Measurements from ENCODE around the gene AHRR.

The AHRR gene

DNA sequence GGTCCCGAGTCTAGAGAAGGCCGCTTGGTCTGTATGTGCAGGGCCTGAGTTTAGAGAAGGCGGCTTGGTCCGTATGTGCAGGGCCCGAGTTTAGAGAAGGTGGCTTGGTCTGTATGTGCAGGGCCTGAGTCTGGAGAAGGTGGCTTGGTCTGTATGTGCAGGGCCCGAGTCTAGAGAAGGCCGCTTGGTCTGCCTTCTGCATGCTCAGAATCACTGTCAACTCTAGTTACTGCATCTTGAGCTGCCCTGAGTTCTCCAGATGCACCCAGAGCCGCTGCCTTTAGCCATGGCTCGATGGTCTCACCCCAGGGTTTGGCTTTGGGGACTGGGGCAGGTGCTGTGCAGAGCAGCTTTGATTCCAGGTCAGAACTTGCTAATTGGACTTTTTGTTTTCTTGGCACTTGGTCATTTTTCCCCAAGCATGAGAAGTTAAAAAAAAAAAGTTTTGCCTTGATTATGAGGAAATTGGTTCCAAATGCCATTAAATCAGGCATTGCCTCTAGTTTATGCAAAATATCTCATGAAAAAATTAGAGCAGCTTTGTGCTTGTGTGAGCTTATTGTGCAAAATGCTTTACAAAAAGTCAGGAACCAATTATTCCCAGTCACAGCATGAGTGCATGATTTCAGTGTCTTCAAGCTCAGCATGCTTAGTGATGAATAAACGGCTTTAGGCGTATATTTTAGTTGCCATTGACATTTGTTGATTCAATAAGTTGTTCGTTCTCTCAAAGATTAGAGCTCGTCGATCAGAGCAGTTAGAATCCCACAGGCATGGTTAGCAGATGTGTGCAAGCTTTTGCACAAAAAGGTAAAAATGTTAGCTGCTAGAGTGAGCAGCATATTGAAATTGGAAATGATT, 96.0 kb downstream of the AHRR start:
- DNase-seq: no peak

DNA sequence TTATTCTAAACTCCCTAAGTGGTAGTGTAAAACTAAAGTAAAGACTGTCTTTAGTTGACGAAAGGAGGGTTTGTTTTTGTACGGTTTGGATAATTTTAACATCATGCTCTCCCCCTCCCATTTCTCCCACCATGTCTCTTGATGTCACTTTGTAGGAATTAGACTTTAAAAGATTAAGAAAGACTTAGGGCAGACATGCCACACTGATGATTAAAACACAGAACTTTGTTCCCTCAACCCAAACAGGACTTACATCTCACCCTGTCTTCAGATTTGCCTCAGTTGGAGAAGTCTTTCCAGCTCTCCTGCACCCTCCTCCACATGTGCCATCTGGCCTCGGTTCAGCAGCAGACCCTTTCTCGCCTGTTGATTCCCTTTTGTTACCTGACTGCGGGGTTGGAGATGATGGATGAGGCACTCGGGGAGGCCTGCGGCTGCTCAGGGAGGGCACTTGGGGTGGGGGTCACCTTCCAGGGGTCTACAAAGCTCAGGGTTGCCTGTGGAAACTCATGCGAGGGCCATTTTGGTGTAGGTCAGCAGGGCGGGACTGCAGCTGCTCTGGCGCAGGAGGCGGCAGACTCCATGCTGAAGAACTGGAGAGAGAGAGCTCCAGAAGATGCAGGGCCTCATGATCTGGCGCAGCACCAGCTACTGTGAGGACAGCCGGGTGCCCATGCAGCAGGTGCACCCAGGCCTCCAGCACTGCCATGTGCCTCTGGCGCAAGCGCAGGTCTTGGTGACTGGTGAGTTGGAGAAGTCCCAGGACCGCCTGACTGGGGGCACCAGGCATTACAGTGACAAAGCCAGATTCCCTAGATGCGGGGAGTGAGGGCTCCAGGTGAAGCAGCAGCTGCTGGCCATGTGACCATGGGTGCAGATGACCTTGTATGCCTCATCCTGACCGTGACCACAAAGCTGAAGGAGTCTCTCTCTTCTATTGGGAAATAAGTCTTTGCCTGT, 96.9 kb downstream of the AHRR start:
- DNase-seq: no peak

DNA sequence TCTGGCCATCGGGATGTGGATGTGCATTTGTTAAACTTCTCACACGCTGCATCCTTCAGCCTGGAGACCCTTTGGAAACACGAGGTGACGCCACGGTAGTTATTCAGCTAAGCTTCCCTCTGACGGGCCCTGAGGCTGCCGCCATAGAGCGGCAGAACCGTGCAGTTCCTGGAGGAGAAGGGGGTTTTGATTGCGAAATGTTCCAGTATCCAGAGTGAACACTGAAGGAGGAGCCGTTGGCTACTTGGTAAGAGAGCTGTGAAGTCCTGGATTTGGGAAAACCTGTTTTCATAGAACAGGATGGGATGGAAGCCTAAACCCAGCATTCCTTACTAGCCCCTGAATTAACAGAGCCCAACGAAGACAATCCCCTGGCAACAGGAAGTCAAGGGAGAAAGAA, 98.5 kb downstream of the AHRR start:
- no peak for DNase-seq

DNA sequence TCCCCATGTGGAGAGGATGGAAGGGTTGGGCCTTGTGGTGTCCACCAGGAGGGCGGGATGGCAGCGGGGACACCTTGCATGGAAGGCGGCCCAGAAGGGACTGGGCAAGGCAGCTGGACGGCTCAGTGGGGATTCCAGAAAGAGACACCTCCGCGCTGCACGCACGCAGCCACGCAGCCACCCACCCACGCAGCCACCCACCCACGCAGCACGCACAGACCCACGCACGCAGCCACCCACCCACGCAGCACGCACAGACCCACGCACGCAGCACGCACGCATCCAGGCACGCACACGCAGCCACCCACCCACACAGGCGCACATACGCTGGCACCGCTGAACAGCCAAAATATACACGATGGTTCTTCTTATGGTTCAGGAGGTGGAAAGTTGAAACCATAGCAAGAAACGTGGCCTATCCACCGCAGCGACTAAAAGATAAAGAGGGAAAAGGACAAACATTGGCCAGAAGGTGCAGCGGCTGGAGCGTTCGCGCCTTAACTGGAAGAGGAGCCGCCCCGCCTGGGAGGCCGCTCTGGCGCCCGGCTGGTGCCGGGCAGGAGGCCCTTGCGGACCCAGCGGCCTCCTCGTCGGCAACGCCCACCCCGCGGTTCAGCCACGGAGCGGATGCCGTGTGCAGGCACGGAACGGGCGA, 99.2 kb downstream of the AHRR start:
- DNase-seq: no peak

DNA sequence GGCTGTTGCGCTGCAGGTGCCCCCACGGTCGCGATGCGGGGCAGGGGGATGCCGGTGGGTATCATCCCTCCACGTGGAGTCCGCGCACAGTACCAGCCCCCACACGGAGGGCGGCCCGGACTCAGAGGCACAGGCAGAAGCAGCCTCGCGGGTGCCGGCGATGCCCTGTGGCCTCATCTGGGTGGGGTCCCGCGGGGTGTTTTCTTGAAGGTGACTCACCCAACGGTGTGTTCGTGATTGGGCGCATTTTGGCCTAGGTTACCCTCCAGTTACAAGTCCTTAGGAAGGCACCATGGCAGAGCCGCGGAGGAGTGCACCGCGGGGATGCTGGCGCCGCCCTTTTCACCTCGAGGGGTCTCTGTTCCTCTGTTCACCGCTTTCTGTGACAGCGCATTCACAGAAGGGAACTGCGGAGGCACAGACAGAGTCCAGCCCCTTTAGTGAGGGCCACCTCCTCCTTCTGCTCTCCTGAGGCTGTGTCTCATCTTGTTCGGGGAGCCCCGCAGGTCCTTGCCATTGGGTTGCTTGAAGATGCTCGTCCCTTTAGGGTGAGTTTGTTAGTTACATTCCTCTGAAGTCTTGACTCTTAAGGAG, 99.9 kb downstream of the AHRR start:
- no peak for DNase-seq

DNA sequence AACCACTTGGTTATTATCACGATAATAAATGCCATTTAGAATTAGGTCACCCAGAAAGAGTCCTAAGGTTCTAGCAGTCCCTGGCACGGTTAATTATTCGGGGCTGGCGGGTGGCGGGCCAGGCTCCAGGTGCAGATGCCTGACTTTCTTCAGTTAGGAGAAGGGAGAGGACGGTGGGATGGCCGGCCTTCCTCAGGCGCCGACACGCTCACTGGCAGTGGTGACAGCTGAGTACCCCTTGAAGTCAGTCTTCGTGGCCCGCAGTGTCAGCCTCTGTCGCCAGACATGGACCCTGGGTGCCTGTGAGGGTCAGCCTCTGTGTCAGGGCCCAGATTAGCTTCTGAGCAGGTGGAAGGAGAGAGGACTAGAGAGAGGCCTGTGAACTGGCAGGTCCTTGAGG, 100.4 kb downstream of the AHRR start:
- DNase-seq: no peak

DNA sequence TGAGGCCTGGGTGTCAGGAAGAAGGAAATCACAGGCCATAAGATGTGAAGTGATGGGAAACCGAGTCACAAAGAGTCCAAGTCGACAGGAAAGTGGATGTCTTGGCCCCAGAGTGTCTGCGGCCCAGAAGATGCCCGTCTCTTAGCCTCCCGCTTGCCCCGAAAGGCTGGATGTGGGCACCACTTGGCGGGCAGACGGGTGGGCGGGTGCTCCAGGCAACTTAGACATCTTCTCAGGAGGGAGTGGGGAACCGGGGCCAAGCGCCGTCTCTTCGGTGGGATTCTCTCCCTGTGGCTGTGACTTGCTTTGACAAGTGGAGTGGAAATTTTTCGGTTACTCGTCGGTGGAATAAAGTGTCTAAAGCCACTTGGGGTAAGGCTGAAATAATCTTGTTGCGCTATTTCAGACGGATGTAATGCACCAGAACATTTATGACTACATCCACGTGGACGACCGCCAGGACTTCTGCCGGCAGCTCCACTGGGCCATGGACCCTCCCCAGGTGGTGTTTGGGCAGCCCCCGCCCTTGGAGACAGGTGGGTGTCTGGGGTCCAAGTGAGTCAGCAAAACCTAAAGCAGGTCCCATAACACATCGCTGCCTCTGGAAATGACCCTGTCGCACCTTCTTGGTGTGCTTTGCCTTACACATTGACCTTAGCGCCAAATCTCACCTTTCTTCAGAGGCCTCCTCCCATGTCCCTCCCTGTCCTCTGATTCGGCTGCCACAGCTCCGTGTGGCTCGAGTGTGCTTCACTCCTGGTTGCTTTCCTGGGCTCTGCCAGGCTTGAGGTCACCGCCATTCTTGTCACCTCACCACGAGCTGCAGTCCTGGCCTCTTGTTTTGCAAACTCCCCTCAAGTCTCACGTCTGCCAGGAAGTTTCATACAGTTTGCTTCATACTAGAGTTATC, 101.1 kb downstream of the AHRR start:
- DNase-seq: no peak

DNA sequence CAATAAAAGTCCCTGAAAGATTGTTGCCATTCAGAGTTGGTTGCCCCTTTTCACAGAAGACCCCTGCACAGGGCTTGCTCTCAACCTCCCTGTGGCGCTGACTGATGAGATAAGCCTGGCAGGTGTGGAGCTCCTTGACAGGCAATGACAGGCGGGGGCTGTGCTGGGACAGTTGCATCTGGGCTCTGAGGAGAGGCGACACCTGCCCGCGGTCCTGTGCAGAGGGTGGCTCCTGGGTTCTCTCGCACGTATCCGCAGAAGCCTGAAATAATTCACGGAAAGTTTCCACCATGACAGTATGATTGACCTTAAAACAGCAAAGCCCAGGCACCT, 101.7 kb downstream of the AHRR start:
- DNase-seq: no peak

DNA sequence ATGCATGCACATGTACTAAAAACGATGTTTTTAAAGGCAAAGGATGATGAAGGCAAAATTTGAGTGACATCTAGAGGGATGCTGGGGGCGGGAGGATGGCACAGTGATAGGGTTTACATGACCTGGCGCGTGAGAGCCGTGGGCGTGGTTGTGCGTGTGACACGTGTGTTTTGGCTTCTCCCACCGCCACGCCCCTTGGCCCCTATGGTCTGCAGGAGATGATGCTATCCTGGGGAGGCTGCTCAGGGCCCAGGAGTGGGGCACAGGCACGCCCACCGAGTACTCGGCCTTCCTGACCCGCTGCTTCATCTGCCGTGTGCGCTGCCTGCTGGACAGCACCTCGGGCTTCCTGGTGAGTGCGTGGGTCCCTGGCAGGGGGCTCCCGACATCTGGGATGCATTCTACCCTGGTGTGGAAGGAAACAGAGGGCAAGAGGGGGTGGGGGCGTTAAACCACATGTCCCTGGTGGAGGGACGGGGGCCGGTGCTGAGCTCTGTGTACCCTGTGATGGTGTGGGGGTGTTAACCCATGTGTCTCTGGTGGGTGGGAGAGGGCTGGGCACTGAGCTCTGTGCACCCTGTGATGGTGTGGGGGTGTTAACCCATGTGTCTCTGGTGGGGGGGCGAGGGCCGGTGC, 102.2 kb downstream of the AHRR start:
- no peak for DNase-seq

DNA sequence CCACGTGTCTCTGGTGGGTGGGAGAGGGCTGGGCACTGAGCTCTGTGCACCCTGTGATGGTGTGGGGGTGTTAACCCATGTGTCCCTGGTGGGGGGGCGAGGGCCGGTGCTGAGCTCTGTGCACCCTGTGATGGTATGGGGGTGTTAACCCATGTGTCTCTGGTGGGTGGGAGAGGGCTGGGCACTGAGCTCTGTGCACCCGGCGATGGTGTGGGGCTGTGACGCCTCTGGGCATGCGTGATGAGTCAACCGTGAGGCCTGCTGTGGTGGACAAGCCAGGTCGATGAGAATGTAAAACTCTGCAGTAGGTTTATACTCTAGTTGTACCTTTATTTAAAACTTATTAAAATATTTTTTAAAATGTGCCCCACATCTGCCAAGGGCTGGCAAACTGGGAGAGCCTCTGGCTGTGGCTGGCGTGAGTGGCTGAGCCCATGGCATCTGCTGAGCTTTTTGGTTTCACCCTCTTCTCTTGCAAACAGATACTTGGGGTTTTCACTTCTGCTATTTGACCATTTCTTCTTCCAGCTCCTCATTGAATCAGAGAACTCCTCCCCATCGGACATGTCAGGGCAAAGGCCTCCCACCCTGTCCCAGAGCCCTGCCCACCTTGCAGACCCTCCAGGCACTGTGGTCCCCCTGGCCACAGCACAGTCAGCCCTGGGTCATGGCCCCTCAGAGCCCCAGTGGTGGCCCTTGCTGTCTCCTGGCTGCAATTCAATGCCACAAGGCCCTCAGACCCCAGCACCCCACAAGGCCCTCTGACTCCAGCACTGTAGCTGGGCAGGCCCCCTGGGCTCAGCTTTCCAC, 103.0 kb downstream of the AHRR start:
- DNase-seq: no peak

DNA sequence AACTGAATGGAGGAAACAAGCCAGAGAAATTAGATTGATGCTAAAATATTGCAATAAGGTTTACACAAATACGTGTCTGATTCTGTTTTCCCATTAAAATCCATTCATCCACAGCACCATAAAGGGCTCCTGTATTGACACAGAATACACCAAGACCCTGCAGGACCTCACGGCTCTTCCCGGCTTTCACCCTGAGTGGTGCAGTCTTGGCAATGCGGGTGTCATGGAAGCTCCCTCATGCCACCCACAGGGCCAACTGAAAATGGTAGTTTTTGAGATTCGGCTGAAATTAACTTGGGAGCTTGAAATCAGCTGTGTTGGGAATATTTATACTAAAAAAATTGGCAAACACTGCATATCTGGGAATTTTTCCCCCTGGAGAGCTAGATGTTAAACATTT, 104.2 kb downstream of the AHRR start:
- no peak for DNase-seq

DNA sequence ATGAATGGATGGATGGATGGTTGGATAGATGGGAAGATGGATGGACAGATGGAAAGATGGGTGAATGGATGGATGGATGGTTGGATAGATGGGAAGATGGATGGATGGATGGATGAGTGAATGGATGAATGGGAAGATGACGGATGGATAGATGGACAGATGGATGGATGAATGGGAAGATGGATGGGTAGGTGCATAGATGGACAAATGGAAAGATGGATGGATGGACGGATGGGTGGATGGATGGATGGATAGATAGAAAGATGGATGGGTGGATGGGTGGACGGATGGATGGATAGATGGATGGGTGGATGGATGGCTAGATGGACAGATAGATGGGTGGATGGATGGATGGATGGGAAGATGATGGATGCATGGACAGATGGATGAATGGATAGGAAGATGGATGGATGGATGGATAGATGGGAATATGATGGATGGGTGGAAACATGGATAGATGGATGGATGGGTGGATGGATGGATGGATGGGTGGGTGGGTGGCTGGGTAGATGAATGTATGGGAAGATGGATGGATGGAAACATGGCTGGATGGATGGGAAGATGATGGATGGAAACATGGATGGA, 105.0 kb downstream of the AHRR start:
- no peak for DNase-seq

DNA sequence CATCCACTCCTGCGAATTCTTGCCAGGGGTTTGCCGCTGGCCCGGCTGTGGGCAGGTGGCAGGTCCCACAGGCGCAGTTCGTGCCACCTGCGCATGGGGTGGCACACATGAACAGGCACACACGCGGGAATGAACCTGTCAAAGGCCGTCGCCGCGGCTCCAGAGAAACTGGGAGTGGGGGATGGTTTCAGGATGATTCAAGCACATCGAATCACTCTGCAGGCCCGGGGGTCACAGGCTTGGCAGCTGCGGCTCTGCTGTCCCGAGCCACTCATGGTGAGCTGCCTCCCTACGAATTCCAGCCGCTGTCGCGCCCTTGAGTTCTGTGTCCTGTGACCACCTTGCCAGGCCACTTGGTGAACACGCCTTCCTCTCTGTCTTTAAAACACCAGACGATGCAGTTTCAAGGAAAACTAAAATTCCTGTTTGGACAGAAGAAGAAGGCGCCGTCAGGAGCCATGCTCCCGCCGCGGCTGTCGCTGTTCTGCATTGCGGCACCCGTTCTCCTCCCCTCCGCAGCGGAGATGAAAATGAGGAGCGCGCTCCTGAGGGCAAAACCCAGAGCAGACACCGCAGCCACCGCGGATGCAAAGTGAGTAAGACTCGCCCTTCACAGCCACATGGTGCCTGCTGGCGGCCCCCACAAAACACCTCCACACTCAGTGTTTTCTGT, 106.0 kb downstream of the AHRR start:
- no peak for DNase-seq

DNA sequence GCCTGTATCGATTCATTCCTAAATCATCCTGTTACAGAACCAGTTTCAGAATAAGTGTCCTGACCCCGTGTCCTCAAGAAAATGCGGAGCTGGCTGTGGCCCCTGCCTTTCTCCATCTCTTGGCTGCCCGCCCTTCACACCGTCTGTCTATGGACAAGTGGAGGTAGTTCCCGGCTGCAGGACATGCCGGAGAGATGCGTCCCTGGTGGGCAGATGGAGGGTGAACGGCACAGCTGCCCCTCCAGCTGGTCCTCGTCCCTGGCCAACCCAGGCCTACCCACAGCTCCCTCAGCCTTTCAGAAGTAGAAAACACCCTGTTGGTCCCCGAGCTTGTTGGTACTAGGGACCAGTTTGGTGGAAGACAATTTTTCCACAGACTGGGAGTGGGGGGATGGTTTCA, 106.7 kb downstream of the AHRR start:
- no peak for DNase-seq

DNA sequence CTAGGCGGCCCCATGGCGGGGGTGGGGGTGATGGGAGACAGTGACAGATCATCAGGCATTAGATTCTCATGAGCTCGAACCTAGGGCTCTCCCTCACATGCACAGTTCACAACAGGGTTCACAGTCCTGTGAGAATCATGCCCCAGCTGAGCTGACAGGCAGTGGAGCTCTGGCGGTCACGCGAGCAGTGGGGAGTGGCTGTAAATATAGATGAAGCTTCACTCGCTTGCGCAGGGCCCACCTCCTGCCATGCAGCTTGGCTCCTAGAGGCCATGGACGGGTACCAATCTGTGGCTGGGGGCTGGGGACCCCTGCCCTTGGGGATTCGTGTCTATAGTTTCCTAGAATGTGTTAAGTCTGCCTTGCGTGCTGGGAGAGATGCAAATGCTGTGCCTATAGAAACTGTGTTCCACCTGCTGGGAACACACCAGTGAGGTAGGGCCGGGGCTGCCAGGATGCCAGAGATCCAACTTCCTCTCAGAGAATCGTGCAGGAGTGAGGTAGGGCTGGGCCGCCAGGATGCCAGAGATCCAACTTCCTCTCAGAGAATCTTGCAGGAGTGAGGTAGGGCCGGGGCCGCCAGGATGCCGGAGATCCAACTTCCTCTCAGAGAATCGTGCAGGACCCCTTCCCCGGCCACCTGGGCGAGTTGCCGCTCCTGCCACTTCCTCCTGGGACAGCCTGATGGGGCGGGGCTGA, 107.4 kb downstream of the AHRR start:
- DNase-seq: no peak

DNA sequence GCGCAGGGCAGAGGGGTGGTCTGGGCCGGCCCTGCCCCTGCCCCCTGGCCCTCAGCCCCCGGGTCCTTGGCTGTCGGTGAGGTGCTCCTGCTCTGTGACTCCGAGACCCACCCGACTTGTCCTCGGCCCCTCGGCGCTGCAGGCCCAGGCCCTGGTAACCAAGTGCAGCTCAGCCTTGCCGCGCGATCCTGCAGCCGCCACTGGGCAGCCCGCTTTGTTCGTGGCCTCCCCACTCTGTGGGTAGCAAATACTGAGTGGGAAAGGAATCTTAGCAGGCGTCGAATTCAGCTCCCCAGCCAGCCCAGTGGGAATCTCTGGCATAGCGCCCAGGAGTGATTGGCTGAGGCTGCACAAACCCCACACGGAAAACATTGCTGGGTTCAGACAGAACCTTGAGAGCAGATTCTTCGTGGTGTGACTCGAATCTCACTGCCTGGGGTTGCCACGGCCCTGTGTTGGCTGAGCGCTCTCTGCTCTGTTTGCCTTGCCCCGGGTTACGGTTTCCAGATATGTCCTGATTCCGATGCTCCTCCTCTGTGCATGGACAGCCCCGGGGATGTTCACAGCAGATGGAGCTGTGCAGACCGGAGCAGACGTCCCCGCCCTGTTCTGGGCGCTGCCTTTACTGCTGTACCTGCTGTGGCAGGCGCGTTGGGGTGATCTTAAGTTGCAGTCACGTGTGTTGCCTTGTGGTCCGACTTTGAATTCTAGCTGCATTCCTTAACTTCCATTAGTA, 108.1 kb downstream of the AHRR start:
- no peak for DNase-seq

DNA sequence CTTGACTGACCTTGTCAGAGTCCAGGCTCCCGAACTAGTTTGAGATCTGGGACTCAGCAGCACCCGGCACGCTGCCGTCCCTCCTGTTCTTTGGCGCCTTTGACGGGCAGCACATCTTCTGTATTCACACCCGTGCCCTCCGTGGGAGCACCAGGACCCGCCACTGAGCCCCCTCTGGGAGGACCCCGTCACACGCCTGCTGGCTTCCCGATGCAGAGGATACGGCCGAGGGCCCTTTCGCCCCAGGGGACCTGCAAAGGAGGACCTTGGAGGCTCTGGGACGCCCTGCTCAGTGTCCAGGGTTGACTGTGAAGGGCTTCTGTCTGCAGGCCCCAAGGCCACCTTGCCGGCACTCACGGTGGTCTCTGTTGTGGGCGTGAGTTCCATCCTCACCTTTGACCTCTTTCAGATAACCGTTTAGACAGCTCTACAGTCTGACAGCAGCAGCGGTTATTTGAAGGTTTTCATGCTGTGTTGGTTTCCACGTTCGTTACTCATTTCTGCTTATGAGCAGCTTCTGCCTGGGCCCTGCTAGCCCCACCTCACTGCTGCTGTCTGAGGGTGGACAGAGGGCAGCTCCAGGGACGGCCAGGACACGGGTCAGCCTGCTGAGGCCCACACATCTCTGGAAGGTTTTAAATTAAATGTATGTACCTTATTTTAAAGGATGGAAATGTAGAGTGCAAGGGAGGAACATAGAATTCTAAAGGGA, 108.9 kb downstream of the AHRR start:
- DNase-seq: no peak
